ENCODE results near the gene SMARCD3. TPM values are rescaled to one million over a fixed set of nuclear protein-coding genes. Genes with fewer than 3 reads are reported as not detected.
A peak's percentile ranks its signal among the peaks of the same experiment; 100 is the strongest.

SMARCD3 gene
- total and polyA plus RNA-seq, 2 of the 13 experiments (the other 11 are each of a cell fraction or from before 2014, with no cell fraction given) = 0.20 to 0.62 TPM

DNA sequence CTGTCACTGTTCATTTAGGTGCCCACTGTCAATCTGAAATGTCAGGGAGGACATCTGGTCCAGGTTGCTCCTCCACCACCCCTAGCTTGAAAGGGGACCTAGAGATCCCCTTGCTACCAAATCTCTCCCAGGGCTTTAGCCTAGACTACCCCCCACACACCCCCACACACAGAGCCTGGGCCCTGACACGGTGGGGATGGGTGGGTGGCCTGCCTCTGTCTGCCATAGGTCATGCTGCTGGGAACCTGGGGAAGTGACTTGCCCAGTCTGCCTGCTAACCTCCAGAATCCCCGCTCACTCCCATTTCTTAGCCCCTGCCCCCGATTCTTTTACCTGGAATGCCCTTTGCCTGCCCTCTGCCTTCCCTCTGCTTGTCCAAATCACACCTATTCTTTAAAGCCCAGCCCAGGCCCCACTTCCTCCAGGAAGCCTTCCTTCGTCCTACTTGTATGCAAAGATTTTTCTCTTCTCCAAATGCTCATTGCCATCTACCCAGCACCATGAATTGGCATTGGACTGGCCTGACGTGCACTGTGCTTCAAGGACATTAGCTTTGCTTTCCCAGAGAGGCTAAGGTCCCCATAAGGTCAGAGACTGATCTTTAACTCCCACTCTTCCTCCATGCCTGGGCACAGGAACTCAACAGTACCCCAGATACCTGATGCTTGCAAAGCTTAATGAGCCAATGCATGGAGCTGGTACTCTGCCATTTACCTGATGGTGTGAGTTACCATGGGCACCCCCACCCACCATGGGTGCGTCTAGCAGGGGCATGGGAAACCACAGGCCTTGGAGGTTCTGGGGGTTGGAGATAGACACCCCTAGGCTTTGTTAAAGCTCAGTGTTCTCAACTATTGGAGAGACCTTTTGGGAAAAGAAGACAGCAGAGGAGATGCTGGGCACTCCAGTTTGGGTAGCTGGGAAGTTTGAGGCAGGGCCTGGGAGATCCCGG, 2.0 kb upstream of the SMARCD3 start:
- ATAC-seq (no peak), DNase-seq (ENCODE audit: low spot score) (no peak), FAIRE-seq (no peak)
- Histone ChIP-seq H3K79me2 (ENCODE audit: insufficient read depth, low read length) (no peaks in the 10 kb centered on the region), H3K4me3 (replicated peaks in 1 of 3; ENCODE audit: insufficient read depth in 1 of 3, low read depth in 2 of 3, low read length in 3 of 3) (no peak overlapping the region), H3K27ac (ENCODE audit: extremely low read length, insufficient read depth, low read length) (no peak overlapping the region), H3K9ac (ENCODE audit: insufficient read depth, low read depth, low read length) (no peak overlapping the region), H3K9me3 (ENCODE audit: low read length) (no peaks in the 10 kb centered on the region), H3K4me2 (ENCODE audit: low read depth, low read length) (0 out of 2 replicates have a peak overlapping the region, but pooled peaks have one; percentile 74), H2AFZ (ENCODE audit: low read length) (no peak overlapping the region), H3K27me3 (ENCODE audit: control insufficient read depth in 1 of 2, insufficient read depth in 2 of 2, low read length in 2 of 2) (peaks cover 20 to 90% of the 10 kb centered on the region in 2 experiments), H3K36me3 (replicated peaks in 1 of 2; ENCODE audit: control insufficient read depth in 1 of 2, insufficient read depth in 2 of 2, low read length in 2 of 2) (no peaks in the 10 kb centered on the region), H3K4me1 (ENCODE audit: insufficient read depth, low read length) (peaks cover 59% of the 10 kb centered on the region), H4K20me1 (ENCODE audit: insufficient read depth, low read length) (no peaks in the 10 kb centered on the region; the same call in 1 of the 2 replicates)
- ChIA-PET POLR2A (no interaction called here), CTCF (ENCODE audit: low intra/inter-chr PET ratio, low total read pairs) (no interaction called here)
- TF ChIP-seq, protein P1, sequence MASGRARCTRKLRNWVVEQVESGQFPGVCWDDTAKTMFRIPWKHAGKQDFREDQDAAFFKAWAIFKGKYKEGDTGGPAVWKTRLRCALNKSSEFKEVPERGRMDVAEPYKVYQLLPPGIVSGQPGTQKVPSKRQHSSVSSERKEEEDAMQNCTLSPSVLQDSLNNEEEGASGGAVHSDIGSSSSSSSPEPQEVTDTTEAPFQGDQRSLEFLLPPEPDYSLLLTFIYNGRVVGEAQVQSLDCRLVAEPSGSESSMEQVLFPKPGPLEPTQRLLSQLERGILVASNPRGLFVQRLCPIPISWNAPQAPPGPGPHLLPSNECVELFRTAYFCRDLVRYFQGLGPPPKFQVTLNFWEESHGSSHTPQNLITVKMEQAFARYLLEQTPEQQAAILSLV (CRISPR knock-in tag; IDR thresholded peaks at IDR 0.05; ENCODE audit: borderline replicate concordance) = no peak
- TF ChIP-seq RCOR2 (CRISPR knock-in tag; IDR thresholded peaks at IDR 0.05) (no peak), U2AF1 (optimal IDR thresholded peaks at IDR 0.05; ENCODE audit: low read depth, low read length) (no peak), NFE2L2 (IDR thresholded peaks at IDR 0.05; ENCODE audit: low read length) (no peak), KLF13 (CRISPR knock-in tag; IDR thresholded peaks at IDR 0.05) (no peak), HIVEP1 (CRISPR knock-in tag; IDR thresholded peaks at IDR 0.05) (no peak), CTCF (CRISPR knock-in tag; IDR thresholded peaks at IDR 0.05) (no peak), ZSCAN30 (CRISPR knock-in tag; IDR thresholded peaks at IDR 0.05) (no peak), KDM4B (CRISPR knock-in tag; IDR thresholded peaks at IDR 0.05) (no peak), PHF8 (CRISPR knock-in tag; IDR thresholded peaks at IDR 0.05) (no peak), ZNF781 (CRISPR knock-in tag; IDR thresholded peaks at IDR 0.05; ENCODE audit: borderline replicate concordance, not compliant biosample characterization) (no peak), SMAD1 (CRISPR knock-in tag; IDR thresholded peaks at IDR 0.05; ENCODE audit: borderline replicate concordance, low read depth) (no peak), TERF1 (CRISPR knock-in tag; IDR thresholded peaks at IDR 0.05) (no peak), ZNF775 (CRISPR knock-in tag; IDR thresholded peaks at IDR 0.05; ENCODE audit: borderline replicate concordance) (no peak), FOXC1 (CRISPR knock-in tag; IDR thresholded peaks at IDR 0.05; ENCODE audit: borderline replicate concordance) (no peak)
- intact Hi-C loops (cut with micrococcal nuclease; ENCODE audit: unreplicated experiment) (loop anchor here (2.0 kb wide), 1 partner anchor 52 kb away; no protein-coding TSS in a partner anchor), in situ Hi-C loops (cut with HindIII; ENCODE audit: extremely low pct_ligation_motif_present, low pct_unique_long_range_greater_than_20kb) (loop anchor here (5.0 kb wide), 1 partner anchor 52 kb away; no protein-coding TSS in a partner anchor)
- BruUV-seq (replicated peaks) = no TSS peak
- 36% methylated on average over 7 of the region's 7 CpGs for WGBS (ENCODE audit: low lambda C conversion rate)

All from HepG2 (cell line).